HG03097 (cell line): ENCODE measurements around the gene KAZN.

Experiments
- ATAC-seq: cut with Tn5 transposase; IDR thresholded peaks from one replicate; pipeline ENCODE4 v1.9.1; 2021; ENCODE audit not compliant: unreplicated experiment, low FRiP score

KAZN gene

DNA sequence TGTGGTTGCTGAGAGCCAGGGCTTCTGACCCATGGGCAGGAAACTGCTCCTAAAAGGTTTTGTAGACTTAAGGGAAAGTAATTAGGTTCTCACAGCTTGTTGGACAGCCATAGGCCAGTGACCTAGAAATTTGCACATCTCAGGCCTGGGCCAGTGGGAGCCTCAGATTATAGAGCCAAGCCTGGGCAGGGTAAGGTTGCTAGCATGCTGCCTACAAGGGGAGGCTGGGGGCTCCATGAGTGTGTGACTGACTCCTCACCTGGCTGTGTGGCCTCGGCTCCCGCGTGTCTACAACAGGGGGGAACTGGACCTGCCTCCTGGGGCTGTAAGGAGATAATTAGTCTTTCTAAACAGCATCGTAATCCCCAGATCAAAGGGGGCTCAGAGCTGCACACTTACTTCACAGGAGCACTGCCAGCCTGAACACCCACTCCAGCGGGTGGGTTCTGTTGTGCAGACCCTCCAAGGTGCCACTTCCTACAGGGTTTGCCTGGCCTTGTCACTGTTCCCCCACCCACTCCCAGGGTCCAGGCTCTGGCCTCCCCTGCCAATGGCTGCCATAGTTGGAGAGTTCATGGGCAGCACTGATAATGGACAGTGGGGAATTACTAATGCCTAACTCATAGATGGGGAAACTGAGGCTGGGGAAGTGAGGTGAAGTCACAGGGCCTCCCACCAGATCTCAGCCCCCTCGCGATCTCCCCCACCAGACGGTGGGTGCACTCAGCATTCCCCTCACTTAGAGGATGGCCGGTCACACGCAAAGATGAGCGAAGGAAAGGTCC, 324.6 kb downstream of the KAZN start:
- no peak for ATAC-seq

GRCh38 chr1:14923727-14924452, 325.4 kb downstream of the KAZN start:
- no peak for ATAC-seq

GRCh38 chr1:14924455-14925331, 326.2 kb downstream of the KAZN start:
- no peak for ATAC-seq

DNA sequence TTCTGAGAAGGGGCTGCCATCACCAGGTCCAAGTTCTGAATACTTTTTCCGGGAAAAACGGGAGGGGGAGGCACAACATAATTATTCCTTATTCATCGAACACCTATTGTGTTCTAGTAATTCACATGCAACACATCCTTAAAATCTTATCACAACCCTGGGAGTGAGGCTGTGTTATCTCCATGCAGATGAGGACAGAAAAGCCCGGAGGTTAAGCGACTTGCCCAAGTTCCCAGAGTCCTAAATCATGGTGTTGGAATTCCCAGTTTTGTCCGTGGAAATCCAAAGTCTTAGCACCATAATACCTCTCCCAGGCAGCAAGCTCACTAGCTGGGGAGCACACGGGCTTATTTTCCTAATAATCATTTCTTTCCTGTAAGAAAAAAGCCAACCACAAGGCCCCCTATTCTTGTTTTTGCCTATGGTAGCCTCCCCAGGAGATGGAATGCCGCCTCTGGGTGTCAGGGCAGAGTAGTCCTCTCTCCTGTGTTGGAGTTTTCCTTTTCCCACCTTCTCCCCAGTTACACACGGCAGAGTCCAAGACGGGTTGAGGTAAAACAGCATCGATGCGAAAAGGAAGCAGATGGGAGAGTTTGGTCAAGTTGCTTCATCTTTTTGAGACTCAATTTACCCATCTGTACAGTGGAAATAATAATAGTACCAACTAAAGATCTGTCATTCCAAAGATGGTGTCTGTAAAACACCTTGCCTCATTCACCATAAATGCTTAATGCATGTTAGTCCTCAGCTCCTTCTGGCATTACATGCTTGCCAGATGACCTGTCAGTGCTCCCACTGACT, 327.1 kb downstream of the KAZN start:
- no peak for ATAC-seq

GRCh38 chr1:14926229-14926628, 327.7 kb downstream of the KAZN start:
- no peak for ATAC-seq

DNA sequence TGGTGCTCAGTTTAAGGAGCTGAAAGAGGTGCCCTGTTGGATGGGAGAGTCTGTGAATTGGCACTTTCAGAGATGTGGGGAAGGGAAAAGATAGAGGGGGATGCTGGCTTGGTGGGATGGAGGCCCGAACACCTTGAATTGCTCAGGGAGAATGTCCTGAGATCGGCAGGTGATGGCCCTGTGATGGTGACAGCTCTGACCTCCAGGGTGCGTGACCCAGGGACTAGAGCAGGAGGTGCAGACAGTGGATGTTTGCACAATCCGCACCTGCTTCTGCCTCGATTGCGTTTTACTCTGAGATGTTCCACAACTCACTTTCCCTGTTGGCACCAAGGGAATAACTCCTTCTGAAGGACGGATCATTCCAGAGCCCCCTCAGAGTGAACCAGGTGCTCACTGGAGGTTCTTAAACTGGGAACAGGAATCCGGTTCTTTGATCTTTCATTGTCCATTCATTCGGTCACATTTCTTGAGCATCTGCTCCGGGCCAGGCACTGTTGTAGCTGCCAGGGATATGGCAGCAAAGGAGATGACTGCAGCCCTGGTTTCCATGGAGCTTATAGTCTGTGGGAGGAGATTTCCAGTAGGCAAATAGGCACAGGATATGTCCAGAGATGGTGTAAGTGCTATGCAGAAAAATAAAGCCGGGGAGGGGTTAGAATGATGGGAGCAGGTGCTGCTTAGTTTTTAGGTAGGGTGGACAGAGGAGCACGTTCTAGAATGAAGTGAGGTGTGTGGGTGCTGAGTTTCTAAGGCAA, 328.5 kb downstream of the KAZN start:
- ATAC-seq = no peak

GRCh38 chr1:14928412-14928811, 329.9 kb downstream of the KAZN start:
- no peak for ATAC-seq

DNA sequence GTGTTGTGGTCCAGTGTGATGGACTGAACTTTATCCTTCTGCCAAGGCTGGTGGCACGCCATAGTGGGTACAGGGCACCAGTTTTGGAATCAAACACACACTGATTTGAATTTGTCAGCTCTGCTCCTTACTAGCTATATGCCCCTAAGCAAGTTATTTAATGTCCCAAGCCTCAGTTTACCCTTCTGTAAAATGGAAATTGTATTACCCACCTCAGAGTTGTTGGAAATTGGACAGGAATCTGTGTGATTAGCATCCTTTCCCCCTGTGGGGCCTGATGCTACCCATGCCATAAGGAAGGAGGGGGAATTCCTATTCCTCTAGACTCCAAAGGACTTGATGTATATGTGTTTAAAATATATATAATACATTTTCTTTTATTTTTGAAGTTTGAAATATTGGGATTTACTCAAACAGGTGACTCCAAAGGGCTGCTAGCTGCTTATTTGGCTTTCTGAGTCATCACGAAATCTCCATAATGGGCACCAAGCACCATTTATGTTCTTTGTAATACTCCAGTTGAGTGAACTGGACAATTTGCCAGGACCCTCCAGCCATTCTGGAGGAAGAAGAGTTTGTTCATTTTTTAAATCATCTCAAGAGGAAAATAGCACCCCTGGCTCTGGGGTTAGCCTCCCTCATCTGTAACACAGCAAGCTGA, 330.5 kb downstream of the KAZN start:
- ATAC-seq = no peak

- ATAC-seq = no peak
Measured at GRCh38 chr1:14929547-14930246, 331.2 kb downstream of the KAZN start.

DNA sequence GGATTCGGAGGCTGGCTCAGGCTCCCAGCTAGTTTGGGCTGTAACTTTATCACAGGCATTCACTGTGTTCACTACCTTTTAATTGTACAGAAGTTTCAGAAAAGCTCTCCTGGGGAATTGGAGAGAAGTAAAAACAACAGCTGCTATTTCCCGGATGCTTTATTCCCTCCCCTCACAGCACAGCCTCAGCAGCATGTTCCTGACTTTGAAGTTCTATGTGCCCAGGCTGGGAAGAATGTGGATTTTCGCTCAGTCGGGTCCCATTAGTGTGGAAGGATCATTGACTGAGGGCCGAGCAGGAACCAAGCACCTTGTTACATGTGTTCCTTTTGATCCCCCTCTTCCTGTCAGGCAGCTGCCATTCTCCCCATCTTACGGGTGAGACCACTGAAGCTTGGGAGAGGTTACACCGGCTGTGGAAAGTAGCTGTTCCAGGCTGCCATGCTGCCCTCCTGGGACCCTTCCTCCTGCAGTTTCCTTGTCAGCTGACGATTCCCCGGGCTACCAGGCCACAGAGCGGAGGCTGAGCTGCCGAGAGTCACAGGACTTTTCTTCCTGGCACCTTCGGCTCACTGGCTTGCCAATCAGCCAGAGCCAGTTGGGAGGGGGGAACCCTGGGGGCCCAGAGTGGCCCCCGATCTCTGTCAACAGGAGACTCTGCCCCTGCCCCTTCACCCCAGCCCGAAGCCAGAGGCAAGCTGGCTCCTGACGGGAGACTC, 331.9 kb downstream of the KAZN start:
- ATAC-seq = no peak

DNA sequence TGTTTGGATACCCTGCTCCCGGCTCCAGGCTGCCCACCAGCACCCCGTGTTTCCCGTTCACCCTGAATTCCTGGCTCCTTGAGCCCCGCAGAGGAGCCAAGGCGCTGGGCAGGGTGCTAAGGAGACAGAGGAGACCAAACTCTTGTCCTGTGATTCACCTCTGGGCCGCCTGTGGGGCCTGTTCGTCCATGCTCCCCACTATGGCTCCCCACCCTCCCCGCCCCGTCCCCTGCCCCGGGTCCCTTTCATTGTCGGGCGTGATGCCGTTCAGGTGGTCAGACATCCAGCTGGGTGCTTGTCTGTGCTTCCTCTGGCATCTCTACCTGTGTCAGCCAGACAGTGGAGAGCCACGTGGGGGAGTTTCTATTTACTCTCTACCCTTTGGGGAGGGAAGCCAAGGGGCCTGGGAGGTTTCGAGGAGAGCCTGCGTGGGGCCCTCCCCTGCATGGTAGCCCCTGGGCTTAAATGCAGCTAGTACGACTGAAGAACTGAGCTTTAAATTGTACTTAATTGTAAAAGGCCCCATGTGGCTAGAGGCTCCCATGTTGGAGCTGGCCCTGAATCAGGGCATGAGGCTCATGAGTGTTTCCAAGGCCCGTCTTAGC, 333.7 kb downstream of the KAZN start:
- ATAC-seq = no peak

DNA sequence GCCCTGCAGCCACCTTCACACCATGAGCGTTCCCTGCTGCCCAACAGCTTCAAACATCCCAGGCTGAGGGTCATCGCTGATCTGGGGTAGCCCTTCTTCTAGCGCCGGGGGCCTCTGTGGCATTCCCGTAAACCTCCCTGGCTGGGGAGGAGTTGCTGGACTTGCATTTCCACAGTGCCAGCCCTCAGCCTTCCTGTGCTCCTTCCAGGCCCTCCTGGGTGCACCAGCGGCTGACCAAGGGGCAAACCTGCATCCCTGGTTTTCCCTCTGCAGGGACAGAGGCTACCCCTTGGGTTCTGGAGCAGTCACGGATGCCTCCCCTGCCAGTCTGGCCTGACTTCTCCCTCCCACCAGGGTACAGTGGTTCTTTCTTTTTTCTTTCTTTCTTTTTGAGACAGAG, 336.4 kb downstream of the KAZN start:
- no peak for ATAC-seq

DNA sequence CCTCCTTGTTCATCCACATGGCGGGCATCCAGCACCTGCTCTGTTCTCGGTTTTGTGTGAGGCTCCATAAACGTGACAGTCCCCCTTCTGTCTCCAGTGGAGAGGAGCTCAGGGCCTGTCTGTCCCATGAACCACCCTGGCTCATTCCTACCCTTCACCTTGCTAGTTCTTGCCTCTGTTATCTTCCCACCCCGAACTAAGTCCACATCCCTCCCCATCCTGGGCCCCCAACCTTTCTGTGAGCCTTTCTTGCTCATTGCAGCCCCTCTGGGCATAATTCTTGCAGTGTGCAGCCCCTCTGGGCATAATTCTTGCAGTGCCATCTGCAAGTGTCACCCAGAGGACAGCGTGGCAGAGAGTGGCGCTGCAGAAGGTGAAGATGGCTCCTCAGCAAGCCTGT, 338.3 kb downstream of the KAZN start:
- ATAC-seq = no peak

DNA sequence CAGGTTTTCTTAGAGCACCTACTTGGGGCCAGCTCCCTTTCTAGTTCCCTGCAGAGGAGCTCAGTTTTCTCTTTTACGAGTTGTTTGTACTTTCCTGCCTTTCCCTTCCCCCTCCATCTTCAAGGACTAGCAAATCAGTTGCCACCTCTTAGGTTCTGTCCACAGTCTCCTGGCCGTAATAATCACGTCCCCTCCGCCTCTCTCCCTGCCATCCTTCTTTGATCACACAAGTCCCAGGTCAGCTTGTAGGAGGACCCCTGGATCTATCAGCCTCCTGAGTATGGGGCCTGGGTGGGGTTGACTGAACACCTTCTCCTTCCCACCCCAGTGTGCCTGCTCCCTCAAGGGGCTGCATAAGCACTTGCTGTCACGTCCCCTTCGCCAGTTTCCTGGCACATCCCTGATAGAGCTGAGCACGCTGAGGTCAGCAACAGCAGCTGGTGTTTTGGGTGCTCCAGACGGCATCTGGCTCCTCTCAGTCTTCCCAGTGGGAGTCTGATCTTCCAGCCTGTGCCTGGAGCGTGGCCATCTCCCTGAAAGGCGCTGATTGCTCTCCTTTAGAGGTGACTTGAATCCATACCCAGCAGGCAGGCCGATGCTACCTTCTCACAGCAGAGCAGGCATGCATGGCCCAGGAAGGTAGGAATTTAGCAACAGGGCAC, 338.9 kb downstream of the KAZN start:
- ATAC-seq = no peak

- ATAC-seq = no peak
Measured at GRCh38 chr1:14939527-14940284, 341.2 kb downstream of the KAZN start.

- no peak for ATAC-seq
Measured at GRCh38 chr1:14940285-14940870, 341.9 kb downstream of the KAZN start.
